CD4-positive, alpha-beta T cell treated with Interleukin-10 for 1 hour (primary cell): ENCODE measurements around the gene FBN2.
"Not testable (repeated sequence)": the region's sequence is repeated elsewhere in the genome, so short reads cannot be mapped to it uniquely, and the experiment has no call there.

ENCODE experiments used
- DNase-seq: peaks from one replicate; pipeline ENCODE4 v3.0.0-alpha.2; 2020

The FBN2 gene

DNA sequence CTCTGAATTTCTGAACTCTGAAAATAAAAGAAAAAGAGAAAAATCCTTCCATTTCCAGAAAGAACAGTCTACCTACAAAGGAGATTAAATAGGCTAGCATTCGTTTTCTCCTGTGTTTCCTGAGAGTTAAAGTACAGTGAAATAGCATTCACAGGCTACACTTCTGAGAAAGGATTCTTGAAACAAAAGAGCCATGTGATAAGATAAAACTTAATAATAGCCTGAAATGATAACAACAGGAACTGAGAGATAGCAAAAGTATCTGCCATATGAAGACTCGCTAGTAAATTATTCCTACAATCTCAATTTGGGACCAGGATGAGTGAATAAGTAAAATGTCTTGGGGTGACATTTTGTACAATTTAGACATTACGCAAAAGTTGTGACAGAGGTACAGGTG lies 62.4 kb downstream of the FBN2 start:
- no peak for DNase-seq

DNA sequence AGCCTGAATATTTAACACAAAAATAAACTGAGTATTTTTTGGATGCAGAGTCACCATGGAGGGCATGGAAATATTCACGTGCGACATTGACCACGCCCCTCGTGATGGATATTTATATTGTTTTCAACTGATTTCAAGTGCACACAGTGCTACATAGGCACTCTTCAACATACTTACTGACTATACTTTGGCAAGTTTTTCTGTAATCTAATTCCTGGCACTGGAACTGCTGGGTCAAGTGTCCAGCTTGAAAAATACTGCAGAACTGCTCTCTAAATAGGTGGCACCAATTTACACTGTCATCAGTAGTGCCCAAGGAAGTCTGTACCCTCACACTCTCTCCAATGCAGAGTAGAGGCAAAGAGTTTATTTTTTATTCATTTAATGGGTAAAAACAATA lies 65.1 kb downstream of the FBN2 start:
- no peak for DNase-seq

DNA sequence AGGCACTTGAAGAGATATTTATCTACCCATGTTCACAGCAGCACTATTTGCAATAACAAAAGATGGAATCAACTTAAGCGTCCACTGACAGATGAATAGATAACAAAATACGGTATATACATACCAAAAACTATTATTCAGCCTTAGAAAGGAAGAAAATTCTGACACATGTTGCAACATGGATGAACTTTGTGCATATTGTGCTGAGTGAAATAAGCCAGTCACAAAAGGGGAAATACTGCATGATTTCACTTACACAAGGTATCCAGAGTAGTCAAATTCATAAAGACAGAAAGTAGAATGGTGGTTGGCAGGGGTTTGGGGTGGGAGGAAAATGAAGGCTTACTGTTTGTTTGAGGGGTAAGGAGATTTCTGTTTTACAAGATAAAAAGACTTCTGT lies 66.0 kb downstream of the FBN2 start:
- DNase-seq, result no peak

DNA sequence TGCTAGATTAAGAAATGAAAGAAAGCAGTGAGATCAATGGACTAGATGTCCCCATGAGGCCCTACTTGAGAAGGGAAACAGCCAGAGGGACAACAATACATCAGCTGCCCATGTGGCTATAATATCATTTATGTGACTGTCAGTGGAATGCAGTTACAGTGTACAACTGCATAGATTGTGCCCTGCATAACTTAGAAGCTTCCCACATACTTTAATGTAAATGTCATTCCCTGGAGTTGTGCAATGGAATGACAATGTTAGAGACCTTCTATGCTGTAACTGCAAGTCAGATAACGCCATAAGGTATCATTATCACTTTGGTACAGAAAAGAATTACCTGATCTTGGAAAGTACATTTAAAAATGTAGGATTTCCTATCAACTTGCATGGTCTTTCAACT lies 67.4 kb downstream of the FBN2 start:
- no peak for DNase-seq

DNA sequence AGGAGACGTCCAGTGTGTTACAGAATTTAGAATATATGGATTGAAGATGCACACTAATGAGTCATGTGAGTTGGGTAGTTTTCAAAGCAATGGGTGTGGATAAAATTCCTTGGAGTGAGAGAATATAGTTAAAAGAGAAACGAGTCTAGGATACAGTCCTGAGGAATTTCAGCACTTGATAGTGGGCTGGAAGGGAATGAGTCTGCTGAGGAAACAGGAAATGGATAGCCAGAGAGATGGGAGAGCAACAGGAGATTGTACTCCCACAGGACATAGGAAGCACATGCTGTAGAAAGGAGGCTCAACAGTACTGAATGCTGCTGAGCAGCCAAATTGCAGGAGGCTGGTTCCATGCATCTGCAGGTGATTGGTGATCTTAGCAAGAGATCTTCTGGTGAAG lies 68.1 kb downstream of the FBN2 start:
- no peak for DNase-seq

DNA sequence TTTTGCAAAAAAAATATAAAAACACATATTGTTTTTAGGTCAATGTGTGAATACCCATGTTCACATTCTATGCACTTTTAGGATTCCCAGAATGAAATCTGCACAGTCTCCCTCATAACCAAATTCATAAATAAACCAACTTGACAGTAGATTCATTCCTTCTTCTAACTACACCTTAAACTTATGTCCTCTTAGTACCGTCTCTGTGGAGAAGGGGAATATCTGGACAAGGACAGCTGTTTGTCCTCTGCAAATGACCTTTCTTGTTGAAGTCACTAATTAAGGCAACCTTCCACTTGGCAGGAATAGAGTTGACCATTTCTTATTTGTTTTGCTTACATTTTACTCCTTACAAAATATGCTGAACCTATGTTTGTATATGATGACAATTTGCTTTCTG lies 71.1 kb downstream of the FBN2 start:
- no peak for DNase-seq

DNA sequence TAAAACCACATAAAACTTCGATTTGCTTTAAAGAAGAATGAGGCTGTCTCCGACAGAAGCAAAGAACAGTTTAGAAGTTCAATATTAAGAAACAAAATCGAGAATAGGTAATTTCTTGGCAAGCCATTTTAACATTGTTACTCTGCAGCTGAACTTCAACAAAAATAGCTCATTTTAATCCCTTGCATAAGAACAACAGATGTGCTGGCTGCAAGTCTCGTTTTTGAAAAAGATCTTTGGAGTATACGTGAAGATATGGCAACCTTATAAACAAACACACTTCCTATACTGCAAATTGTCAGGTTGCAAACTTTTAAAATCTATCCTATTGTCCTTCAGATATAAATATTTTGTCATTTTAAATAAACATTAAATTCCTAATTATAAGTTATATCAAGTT lies 71.5 kb downstream of the FBN2 start:
- DNase-seq, result no peak

DNA sequence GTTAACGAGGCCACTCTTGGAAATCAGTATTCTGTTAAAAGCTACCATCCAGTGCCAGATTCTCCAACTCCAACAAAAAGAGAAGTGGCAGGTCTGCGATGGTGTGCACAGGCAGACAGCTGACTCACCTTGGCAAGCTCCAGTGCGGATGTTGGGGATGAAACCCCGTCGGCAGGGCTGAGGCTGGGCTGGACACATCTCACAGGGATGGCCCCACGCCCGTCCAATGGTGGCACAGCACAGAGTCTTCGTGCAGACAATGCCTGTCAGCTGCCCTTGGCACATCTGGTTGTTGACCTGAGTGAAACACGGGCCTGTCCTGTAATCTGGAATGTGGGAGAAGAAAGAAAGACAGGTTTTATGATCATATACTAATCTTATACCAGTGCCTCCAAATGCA lies 73.4 kb downstream of the FBN2 start:
- DNase-seq, result no peak

DNA sequence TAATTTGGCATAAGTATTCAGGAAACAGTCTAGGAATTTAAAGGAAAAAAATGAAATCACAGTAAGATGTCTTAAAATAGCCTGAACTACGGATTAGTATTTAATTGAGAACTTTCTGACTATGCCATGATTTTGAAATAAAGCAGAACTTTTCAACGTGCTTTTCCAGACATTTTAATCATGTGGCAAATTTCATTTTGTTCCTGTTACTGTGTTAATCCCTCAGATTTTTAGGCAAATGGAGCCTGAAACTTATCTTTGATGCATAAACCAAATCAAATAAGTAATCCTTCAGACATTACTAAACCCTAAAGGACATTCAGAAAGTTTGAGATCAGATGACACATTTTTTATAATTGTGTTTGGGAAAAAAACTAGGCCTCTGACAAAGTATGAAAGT lies 75.7 kb downstream of the FBN2 start:
- no peak for DNase-seq

DNA sequence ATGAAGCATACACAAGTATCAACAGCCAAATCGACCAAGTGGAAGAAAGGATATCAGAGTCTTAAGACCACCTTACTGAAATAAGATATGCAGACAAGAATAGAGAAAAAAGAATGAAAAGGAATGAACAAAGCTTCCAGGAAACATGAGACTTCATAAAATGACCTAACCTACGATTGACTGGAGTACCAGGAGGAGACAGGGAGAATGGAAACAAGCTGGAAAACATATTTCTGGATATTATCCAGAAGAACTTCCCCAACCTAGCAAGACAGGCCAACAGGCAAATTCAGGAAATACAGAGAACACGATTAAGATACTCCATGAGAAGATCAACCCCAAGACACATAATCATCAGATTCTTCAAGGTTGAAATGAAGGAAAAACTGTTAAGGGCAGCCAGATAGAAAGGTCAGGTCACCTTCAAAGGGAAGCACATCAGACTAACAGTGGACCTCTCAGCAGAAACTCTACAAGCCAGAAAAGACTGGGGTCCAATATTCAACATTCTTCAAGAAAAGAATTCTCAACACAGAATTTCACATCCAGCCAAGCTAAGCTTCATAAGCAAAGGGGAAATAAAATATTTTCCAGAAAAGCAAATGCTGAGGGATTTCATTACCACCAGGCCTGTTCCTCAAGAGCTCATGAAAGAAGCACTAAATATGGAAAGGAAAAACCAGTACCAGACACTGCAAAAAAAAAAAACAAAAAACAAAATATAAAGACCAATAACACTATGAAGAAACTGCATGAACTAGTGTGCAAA lies 80.7 kb downstream of the FBN2 start:
- DNase-seq, result not testable (repeated sequence)

DNA sequence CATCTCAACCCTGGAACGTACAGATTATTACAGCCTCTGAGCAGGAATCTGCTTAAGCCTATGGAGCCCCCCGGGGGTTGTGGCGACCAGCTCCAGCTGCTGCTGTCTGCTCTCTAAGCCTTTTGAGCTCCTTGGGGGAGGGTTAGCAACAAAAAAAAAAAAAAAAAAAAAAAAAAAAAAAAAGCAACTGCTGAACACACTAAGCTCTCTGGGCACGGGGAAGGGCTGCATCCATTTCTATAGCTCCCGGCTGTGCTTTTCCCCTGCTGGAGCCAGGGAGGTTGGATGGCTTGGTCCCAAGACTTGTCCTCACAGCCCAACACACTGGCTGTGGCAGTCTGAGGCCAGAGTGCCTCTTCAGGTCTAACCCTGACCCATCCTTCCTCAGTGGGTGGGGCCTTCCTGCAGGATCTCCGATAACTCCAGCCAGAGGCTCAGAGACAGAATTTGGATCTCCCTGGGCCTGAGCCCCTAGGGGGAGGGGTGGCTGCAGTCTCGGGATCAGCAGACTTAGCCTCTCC lies 82.1 kb downstream of the FBN2 start:
- DNase-seq, result no peak

DNA sequence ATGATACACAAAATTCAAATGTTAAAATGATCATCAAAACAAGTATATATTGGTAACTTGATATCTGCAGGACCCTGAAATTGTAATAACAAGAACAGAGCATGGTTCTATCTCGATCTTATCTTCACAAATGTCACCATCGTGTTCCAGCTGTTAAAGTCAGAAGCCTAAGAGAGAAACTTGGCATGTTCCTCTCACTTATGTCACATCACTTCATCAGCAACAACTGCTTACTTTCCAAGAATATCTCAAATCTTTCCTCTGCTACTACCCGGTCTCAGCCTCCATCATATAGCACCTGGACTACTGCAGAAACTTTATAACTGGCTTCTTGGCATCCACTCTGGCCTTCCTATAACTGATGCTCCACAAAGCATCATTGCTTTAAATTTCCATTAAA lies 84.9 kb downstream of the FBN2 start:
- no peak for DNase-seq

DNA sequence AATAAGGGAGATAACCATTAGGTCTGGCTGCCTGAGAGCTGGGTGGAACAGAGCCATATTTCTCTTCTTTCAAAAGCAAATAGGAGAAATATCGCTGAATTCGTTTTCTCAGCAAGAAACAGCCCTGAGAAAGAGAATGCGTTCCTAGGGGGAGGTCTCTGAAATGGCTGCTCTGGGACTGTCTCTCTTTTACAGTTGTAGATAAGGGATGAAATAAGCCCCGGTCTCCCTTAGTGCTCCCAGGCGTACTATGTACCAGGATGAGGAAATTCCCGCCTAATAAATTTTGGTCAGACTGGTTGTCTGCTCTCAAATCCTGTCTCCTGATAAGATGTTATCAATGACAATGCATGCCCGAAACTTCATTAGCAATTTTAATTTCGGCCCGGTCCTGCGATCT lies 90.8 kb downstream of the FBN2 start:
- not testable (repeated sequence) for DNase-seq

DNA sequence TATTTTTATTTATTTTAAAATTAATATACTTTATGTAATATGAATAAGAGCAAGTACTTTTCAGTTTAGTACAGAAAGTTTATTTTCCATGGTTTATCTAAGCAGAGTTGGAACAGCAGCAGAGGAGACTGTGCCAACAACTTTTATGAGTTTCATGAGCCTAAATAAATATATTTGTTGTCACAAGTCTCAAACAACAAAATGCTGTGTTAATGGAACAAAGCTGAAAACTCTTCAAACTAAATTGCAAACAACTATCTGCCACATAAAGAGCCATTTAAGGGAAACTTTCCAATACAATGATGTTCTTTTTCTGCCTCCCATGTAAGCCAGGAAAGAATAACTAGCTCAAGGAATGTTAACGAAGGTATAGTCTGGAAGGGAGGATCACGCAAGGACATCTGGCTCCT lies 96.1 kb downstream of the FBN2 start:
- DNase-seq, result no peak

DNA sequence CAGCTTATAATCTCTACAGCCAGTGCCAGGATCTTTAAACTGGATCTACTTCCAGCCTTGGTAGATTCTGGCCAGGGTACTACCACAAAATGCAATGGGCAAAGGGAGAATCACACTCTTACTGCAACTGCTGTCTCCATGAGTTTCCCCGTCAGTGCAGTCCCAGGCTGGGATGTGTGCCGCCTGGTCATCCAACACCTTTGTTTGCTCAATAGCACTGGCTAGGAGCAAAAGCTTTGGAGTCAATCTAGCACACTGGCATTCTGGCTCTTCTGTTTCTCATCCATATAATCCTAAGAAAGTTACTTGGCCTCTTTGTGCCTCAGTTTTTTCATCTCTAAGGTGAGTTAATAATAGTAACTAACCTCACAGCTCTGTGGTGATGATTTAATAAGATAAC lies 96.9 kb downstream of the FBN2 start:
- DNase-seq, result no peak

DNA sequence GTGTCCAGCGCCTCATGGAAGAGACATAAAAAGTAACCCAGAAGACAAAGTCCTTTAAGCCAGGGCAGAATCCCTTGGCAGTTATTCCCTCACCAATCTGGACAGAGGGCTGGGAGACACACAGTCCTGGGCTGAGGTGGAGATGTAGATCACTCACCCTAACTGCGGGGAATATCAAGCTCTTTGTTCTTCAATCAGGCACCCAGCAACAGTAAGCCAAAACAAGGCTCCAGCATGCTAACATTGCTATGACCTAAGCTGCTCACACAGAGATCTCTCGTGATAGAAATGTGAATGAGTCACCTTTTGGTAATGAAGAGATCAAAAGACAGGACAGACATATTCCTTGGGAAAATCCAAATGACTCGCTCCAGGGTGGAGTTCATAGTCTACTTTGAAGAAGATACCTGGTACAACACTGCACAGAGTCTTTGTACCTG lies 101.3 kb downstream of the FBN2 start:
- DNase-seq, result no peak

DNA sequence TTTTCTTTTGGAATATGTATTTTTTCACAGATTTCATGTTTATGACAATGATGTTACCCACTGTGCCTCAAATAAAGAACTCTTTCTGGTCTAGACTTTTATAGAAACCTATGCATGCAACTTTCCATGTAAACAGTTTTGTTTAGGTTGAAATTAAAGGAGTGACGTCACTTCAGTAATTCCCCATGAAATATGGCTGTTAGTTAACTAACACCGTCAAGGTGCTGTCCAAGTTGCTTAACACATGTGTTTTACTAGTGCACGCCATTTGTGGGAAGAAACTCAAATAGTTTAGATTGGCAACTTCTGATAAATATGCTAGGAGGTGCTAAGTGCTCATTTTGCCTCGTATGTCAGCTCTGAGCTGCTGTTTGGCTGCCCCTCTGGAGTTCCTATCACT lies 102.2 kb downstream of the FBN2 start:
- DNase-seq, result no peak

DNA sequence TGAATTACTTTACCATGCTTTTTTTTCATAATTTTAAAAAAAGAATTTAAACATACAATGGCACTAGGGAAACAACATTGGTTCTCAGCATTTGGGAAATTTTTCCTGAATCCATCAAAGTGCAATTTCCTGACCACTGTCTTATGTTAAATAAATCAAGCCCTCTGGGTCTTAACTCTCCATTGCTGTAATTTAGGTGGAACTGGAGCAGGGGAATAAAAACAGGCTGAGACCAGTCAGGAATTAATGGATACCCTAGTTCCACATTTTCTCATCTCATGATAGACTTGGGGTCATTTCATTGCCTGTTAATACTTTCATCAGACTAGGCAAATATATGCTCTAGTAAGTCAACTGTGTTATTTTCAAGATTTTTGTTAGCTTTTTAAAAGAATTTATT lies 103.1 kb downstream of the FBN2 start:
- no peak for DNase-seq

DNA sequence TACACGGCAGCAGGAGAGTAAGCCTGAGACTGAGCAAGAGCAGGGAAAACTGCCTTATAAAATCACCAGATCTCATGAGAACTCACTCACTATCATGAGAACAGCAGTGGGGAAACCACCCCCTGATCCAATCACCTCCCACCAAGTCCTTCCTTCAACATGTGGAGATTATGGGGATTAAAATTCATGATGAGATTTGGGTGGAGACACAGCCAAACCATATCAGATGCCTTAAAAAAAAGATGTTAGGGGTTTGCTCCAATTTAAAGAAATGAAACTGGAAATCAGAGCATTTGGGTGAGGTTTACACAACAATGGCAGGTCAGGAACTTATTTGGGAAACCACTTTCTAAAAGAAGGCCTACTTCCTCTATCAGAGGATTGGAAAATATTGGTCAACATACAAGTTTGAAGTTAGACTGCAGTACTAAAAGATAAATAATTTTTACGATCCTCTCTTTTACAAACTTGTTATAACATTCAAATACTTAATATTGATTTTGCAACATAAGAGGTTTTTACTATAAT lies 105.1 kb downstream of the FBN2 start:
- DNase-seq, result no peak

DNA sequence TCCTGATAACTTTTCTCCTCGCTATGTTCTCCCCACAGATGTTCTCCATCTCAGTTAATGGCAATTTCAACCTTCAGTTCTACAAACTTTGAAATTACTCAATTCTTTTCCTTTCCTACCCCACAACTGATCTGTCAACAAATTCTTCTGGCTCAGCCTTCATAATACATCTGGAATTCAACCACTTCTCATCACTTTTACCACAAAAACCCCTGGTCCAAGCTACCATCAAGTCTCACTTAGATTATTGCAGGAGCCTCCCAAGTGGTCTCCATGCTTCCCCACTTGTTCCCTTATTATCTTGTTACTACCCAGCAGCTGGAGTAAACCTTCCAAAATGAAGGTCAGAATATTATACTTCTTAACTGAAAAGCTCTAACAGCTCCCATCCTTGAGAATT lies 110.1 kb downstream of the FBN2 start:
- no peak for DNase-seq

DNA sequence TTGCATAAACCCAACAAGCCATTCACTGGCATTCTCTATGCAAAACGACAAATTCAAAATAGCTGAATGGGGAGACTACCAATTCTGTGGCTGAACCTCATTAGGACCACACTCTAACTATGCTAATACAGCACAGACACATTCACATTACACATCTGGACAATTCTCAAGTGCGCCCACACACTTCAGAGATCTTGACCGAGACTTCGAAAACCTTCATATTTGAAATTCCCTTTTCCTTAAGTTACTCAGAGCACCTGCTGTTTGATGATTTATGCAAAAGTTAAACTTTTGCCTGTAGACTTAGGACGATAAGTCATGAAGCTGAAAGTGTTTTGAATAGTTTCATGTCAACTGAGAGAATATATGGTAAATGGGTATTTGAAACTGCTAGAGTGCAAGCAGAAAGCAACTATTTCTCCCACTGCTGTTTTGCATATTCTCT lies 111.9 kb downstream of the FBN2 start:
- DNase-seq, result no peak

DNA sequence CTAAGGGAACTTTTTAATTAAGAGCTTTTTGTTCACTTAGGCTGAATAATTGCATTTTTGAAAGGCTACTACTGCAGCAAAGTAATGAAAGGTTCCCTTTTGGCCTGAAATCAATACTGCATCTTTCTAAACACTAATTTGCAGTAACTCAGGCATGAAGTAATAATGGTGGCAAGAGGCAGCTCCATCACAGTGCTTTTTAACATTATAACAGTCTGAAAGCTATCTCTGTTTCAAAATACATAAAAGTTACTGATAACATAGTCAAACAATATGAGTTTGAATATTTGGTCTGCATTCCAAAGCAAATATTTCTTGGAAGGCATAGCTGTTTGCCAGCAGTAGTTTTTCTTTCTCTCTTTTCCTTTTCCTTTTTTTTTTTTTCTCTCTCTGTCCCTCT lies 113.4 kb downstream of the FBN2 start:
- no peak for DNase-seq

DNA sequence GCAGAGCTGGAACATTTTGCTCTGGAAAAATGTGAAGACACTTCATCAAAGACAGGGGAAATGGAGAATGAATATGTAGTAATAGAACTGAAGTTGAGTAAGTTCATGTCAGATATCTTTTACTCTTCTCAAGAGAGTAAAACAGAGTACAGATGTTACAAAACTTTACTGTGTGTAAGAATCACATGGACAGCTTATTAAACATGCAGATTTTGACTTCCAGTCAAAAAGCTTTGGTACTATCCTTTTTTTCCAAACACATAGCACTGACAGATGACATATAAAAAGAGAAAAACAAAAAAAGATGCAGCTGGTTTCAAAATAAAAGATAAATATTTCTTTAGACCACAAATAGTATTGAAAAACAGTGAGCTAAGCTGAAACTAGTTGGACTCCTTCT lies 115.4 kb downstream of the FBN2 start:
- no peak for DNase-seq

DNA sequence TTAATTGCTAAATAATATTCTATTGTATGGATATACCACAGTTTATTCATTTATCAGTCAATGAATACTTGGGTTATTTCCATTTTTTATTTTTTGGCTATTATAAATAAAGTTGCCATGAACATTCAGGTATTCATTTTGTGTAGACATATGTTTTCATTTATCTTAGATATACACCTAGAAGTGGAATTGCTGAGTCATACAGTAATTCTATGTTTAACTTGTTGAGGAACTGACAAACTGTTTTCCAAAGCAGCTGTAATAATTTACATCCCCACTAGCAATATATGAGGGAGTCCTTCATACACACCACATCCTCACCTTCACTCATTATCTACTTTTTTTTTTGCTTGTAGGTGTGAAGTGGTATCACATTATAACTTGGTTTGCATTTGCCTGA lies 123.6 kb downstream of the FBN2 start:
- DNase-seq, result no peak

DNA sequence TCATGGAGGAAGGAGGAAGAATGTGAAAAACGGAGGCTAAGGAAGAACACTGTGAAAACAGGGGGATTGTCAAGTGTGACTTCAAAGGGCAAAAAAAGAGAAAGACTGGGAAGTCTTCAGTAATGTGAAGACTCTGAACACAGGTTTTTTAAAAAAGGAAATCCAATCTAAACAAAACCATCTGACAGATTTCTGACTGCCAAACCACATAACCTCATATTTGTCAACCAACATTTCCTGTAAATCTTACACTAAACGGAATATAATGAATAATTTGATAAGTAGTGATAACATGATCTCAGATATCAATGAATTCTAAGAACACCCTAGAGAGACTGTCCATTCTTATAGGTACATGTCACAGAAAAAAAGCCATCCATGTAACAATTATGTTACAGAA lies 124.7 kb downstream of the FBN2 start:
- no peak for DNase-seq
